ENCODE measurements around the gene PATL1.
A peak's percentile ranks its signal among the peaks of the same experiment; 100 is the strongest.
"Not testable (repeated sequence)": the region's sequence is repeated elsewhere in the genome, so short reads cannot be mapped to it uniquely, and the experiment has no call there.

Gene PATL1

GRCh38 chr11:59668950-59669610 is at the start of gene PATL1:
PATL1 (minus strand) TSS chr11:59669037; CDS start chr11:59668895, 142 bp downstream.
- DNase-seq, result peak; percentile 96

- no peak for DNase-seq
Measured at GRCh38 chr11:59716051-59716450, 47.2 kb upstream of the PATL1 start.

DNA sequence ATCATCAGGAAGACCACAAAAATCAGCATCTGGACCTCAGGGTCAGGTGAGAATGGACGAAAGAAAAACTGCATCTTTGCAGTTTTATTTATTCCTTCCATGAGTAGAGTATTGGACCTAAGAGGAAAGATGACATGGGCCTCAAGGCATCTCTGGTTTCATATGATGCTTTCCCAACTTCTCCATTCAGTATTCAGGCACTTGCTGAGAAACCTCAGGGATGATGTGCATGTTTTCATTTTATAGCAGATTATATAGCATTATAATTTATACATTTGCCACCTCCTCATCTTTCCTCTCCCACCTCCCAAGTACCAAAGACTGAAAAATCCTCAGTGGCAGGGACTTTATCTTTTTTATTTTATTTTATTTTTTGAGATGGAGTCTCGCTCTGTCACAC is 44.9 kb upstream of the PATL1 start, which contains the start of gene OR10V1:
OR10V1 (minus strand) TSS at position 101 of the 400 bp plus-strand sequence; CDS start at position 101, 0 bp downstream.
- no peak for DNase-seq

- no peak for DNase-seq
Measured at GRCh38 chr11:59710136-59710847, 41.5 kb upstream of the PATL1 start.

DNA sequence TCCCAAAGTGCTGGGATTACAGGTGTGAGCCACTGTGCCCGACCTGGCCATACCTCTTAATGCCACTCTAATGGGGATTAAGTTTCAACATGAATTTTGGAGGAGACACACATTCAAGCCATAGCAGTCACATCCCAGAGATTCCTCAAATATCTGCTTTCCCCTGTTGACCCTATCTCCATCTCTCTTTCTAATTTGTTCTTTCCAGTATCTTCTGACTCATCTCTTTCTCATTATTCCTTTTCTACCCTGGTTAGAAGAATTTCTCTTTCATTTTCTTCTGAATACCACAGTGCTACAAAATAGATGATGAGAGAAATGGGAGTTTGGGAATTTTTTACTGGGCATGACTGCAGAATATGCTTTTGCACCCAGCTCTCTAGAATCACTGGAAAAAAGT is 39.7 kb upstream of the PATL1 start:
- no peak for DNase-seq

- DNase-seq, result no peak
Measured at GRCh38 chr11:59707371-59707770, 38.5 kb upstream of the PATL1 start.

- DNase-seq, result peak; percentile 49
Measured at GRCh38 chr11:59706518-59707285, 37.9 kb upstream of the PATL1 start.

DNA sequence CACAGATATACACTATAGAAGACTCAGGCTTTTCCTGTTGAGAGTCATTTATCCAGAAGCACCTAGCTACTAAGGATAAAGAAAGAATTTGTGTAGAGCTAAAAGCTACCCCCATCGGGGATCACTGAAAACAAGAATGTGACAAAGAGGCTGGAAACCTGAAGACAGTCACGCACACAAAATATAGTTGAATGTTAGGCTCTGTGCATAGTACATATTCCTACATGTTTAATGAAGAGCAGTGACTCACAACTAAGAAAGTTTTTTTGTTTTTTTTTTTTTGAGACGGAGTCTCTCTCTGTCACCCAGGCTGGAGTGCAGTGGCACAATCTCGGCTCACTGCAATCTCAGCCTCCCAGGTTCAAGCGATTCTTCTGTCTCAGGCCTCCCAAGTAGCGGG is 36.5 kb upstream of the PATL1 start:
- DNase-seq, result no peak

DNA sequence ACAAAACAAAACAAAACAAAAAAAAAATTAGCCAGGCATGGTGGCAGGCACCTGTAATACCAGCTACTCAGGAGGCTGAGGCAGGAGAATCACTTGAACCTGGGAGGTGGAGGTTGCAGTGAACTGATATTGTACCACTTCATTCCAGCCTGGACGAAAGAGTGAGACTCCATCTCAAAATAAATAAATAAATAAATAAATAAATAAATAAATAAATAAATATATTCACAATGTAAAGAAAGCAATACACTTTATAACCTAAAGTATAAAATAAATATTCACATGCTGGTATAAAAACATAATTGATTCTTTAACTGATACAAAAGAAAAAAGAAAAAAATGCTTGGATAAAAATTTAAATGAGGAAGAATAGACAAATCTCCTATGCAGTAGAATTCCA is 34.7 kb upstream of the PATL1 start:
- DNase-seq, result not testable (repeated sequence)

- DNase-seq, result not testable (repeated sequence)
Measured at GRCh38 chr11:59700157-59700556, 31.3 kb upstream of the PATL1 start.

DNA sequence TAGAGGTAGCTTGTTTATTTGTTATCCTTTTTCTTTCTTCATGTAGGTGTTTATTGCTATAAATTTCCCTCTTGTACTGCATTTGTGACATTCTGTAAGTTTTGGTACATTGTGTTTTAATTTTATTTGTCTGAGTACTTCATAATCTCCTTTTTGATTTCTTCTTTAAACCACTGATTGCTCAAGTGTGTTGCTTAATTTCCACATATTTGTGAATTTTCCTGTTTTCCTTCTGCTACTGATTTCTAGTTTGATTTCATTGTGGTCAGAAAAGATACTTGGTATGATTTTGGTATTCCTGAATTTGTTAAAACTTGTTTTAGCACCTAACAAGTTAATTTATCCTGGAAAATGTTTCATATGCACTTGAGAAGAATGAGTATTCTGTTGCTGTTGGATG is 29.7 kb upstream of the PATL1 start:
- no peak for DNase-seq

DNA sequence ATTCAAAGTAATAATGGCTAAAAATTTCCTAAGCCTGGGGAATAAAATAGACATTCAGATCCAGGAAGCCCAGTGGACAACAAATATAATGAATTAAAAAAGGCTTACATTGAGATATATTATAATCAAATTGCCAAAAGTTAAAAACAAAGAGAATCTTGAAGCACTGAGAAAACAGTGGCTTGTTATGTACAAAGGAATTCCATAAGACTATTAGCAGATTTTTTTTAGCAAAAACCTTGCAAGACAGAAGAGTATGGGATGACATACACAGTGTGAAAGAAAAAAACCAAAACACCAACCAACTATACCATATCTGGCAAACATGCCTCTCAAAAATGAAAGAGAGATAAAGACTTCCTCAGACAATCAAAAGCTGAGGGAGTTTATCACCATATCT is 24.1 kb upstream of the PATL1 start:
- DNase-seq, result no peak

DNA sequence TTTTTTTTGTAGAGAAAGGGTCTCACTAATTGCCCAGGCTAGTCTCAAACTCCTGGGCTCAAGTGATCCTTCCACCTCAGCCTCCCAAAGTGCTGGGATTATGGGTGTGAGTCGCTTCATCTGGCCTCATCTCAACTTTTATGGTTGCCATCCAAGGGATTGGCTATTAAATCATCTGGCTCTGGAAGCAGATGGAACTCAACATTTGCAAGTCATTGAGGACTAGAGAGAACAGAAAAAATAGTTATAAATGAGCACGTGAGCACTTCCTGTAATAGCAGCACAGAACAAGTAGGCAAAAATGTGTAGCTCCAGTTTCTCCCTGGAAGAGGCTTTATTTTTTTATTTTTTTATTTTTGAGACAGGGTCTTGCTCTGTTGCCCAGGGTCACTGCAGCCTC is 22.3 kb upstream of the PATL1 start:
- DNase-seq, result no peak

- no peak for DNase-seq
Measured at GRCh38 chr11:59689015-59689414, 20.2 kb upstream of the PATL1 start.

DNA sequence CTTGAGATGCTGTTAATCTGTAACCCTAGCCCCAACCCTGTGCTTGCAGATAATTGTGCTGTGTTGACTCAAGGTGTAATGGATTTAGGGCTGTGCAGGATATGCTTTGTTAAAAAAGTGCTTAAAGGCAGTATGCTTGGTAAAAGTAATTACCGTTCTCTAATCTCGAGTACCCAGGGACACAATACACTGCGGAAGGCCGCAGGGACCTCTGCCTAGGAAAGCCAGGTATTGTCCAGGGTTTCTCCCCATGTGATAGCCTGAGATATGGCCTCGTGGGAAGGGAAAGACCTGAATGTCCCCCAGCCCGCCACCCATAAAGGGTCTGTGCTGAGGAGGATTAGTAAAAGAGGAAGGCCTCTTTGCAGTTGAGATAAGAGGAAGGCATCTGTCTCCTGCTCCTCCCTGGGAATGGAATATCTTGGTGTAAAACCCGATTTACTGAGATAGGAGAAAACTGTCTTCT is 12.5 kb upstream of the PATL1 start:
- not testable (repeated sequence) for DNase-seq

DNA sequence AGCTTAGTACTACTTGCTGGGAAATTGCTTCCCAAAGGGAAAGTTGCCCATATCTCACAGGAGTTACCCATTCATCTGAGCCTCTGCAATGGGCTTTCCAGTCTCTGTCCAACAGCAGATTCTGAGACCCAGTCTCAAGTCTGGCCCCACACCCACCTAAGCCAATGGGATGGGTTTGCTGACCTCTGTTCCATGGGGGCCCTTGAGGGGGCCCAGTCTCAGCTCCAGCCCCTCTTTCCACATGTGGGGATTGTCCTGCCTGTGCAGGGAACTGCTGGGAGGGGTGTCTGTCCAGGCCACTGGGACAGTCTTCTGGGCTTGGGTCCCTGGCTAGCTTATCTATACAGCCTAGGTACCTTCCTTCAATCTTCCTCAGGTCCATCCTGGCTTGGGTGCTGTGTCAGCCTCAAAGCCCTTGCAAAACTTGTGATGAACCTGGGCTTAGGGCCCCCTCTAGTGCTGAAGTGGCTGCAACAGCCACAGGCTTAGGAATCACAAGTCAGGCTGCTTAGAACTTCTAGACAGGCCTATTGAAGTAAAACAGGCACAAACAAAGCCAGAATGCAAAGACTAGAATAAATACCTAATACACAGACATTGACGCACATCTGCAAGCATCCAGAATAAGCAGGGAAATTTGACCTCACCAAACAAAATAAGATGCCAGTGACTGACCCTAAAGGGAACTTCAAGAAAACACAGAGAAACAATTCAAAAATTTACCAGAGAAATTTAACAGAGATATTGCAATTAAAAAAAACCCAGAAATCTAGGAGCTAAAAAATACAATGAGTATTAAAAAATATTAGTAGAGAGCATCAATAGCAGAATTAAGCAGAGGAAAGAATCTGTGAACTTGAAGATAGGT is 11.7 kb upstream of the PATL1 start:
- peak; percentile 52 for DNase-seq

DNA sequence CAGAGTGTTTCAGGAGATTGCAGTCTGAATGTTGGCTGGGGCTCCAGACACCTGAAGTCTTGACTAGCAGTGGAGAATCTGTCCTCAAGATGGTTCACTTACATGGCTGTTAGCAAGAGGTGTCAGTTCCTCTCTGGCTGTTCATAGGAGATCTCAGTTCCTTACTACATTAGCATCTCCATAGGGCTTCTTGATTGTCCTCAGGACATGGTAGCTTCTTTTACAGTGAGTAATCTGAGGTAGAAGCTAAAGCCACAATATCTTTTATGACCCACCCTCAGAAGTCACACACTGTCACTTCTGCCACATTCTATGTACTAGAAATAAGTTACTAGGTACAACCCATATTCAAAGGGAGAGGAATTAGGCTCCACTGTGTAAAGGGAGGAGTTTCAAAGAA is 10.5 kb upstream of the PATL1 start:
- no peak for DNase-seq

DNA sequence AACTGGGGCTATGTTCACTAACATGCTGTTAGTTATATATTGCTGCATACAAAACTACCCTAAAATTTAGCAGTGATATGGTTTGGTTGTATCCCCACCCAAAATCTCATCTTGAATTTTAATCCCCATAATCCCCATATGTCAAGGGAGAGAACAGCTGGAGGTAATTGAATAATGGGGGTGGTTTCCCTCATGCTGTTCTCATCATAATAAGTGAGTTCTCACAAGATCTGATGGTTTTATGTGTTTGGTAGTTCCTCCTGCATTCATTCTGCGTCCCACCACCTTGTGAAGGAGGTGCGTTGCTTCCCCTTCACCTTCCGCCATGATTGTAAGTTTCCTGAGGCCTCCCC is 10.0 kb upstream of the PATL1 start:
- no peak for DNase-seq

- no peak for DNase-seq
Measured at GRCh38 chr11:59678118-59678812, 9.4 kb upstream of the PATL1 start.

- DNase-seq, result no peak
Measured at GRCh38 chr11:59676205-59676604, 7.4 kb upstream of the PATL1 start.

DNA sequence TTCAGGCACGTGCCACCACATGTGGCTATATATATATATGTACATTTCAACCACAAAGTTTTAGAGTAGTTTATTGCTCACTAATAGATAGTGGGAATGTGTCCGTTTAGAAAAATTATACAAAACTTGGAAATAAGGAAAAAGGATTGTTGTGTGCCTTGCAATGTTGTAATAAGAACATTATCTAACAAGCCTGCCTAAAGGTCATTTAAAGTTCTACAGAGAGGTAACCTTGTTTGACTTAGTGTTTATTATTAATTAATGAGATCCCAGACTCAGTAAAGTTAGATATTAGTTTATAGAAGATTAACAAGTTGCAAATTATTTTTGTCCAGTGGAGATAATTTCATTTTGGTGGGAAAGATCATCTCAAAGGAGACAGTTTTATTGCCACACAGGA is 5.5 kb upstream of the PATL1 start:
- DNase-seq, result no peak

- DNase-seq, result no peak
Measured at GRCh38 chr11:59673291-59673690, 4.5 kb upstream of the PATL1 start.
